Activated naive CD4-positive, alpha-beta T cell treated with anti-CD3 and anti-CD28 coated beads, Interleukin-2, amount 50 U/mL, for 72 hours (primary cell): Measurements from ENCODE around the gene UNC50. TPM values are rescaled to one million over a fixed set of nuclear protein-coding genes. Genes with fewer than 3 reads are reported as not detected.
"Not testable (repeated sequence)": the region's sequence is repeated elsewhere in the genome, so short reads cannot be mapped to it uniquely, and the experiment has no call there.

Source experiments
- ATAC-seq, 2 donors: fragments of 150-1000 bp; cut with Tn5 transposase; 2 replicates each; pipeline ENCODE4 v1.10.0; 2021; ENCODE audit warnings: mild to moderate bottlenecking in 2 of 2, moderate library complexity in 2 of 2
- DNase-seq, 2 donors: peaks; one replicate each; pipeline ENCODE4 v3.0.0; 2021 to 2022; ENCODE audit warnings: low spot score in 2 of 2
- H3K27ac Mint-ChIP-seq, 2 donors: one replicate each; pipeline ENCODE4 v1.8.0; 2022; ENCODE audit warnings: mild to moderate bottlenecking in 2 of 2, mixed read lengths in 2 of 2
- H3K36me3 Mint-ChIP-seq, 2 donors: one replicate each; pipeline ENCODE4 v1.8.0; 2022; ENCODE audit warnings: mixed read lengths in 2 of 2
- H3K9me3 Mint-ChIP-seq, 2 donors: one replicate each; pipeline ENCODE4 v1.8.0; 2022; ENCODE audit warnings: mixed read lengths in 2 of 2
- total RNA-seq, 2 donors: library from RNA; stranded (reverse); gene quantifications; one replicate each; pipeline ENCODE4 v1.2.3, GENCODE V29; 2022

The UNC50 gene
- total RNA-seq, 2 donors from 2014 or later, result 21.6 to 23.8 TPM

DNA sequence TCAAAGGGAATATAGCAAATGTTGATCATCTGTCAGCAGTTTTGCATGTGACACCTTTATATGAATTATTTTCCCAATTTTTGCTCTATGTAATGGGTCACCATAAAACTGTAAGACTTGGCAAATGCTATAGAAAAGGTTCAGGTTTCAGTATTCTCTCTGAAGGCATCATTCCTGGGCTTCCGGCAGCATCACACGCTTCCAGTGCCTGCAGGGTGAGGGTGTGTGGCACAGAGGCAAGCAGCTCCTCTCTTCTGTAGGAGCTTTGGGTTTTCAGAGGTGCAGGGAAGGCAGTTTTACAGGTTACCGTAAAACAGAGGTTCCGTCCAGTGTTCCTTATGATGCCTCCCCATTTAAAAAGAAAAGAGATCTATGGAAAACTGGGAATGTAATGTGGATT is 18.9 kb upstream of the UNC50 start:
- peak overlapping the region; percentile 54 to 95 for H3K27ac Mint-ChIP-seq

DNA sequence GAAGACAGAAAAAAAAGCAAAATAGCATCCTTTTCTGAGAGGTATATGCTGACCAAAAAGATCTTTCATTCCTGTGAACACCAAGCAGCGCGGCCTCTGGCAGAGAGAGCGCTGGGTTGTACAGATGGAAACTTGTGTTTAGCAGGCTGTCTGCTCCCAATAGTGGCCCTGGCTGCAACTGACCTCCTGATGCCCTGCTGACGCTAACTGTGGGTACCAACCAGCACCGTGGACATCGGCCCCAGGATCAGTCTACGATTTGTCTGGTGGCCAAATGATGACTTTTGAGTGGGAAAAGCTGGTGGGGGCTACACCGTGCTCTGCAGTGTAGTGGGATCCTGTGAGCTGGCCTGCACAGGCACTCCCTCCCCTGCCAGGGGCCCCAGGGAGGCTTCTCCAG is 15.8 kb upstream of the UNC50 start:
- ATAC-seq (no peak), DNase-seq (no peak)
- Mint-ChIP-seq H3K27ac (peak overlapping the region in 1 of 2 donors; percentile 88), H3K36me3 (peaks cover 18 to 33% of the 10 kb centered on the region in 2 donors), H3K9me3 (peaks cover 9% of the 10 kb centered on the region in 2 donors)

More for the DNA sequence above, 18.9 kb upstream of the UNC50 start:
- H3K36me3 Mint-ChIP-seq, result peaks cover 12 to 15% of the 10 kb centered on the region in 2 donors
- peaks cover 9% of the 10 kb centered on the region in 2 donors for H3K9me3 Mint-ChIP-seq
- DNase-seq (no peak), ATAC-seq (no peak)

DNA sequence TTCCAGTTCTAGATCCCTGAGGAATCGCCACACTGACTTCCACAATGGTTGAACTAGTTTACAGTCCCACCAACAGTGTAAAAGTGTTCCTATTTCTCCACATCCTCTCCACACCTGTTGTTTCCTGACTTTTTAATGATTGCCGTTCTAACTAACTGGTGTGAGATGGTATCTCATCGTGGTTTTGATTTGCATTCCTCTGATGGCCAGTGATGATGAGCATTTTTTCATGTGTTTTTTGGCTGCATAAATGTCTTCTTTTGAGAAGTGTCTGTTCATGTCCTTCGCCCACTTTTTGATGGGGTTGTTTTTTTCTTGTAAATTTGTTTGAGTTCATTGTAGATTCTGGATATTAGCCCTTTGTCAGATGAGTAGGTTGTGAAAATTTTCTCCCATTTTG is 13.7 kb upstream of the UNC50 start:
- DNase-seq, H3K9me3 Mint-ChIP-seq, H3K27ac Mint-ChIP-seq, ATAC-seq: not testable (repeated sequence)
- H3K36me3 Mint-ChIP-seq, result peaks cover 18 to 33% of the 10 kb centered on the region in 2 donors

DNA sequence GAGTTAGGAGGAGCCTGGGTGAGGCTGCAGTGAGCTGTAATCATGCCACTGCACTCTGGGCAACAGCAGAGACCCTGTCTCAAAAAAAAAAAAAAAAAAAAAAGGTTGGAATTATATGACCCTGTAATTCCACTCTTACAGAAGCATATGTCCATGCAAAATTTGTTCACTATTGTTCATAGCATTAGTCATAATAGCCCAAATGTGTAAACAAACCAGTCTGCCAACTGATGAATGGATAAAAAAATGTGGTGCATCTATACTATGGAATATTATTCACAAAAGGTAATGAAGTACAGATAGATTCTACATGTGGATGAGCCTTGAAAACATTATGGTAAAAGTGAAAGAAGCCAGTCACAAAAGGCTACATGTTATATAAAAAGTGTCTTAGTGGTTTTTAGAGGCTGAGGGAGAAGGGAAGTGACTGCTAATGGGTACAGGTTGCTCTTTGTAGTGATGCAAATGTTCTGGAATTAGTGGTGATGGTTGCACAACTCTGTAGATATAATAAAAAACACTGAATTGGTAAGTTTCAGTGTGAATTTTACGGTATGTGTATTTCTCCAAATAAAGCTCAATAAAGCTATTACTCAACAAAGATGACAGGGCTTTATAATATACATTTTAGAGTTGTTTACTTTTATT is 9.5 kb upstream of the UNC50 start:
- ATAC-seq (peak in 1 of 2 donors; percentile 62), DNase-seq (no peak)
- Mint-ChIP-seq H3K9me3 (peaks cover 1% of the 10 kb centered on the region in 2 donors), H3K36me3 (peaks cover 8 to 23% of the 10 kb centered on the region in 2 donors), H3K27ac (peak overlapping the region; percentile 17 to 38)

DNA sequence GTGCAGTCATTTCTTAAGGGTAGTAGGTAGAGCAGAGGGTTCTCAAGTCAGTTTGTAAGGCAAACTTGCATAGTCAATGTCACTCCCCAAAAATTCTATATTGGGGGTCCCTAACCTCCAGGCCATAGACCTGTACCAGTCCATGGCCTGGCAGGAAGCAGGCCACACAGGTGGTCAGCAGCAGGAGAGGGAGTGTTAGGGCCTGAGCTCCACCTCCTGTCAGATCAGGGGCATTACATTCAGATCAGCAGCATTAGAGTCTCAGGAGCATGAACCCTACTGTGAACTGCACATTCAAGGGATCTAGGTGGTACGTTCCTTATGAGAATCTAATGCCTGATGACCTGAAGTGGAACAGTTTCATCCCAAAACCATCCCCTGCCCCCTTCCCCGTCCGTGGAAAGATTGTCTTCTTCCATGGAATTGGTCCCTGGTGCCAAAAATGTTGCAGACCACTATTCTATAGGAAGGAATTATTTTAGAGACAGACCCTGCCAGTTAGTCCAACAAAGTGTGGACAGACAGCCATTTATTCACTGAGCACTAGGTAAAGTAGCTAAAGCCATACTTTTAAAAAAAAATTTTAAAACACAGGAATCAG is 6.8 kb upstream of the UNC50 start:
- no peaks in the 10 kb centered on the region for H3K9me3 Mint-ChIP-seq
- DNase-seq (no peak), ATAC-seq (peak; percentile 57 to 61)
- H3K36me3 Mint-ChIP-seq, result peaks cover 3 to 10% of the 10 kb centered on the region in 2 donors
- no peak overlapping the region for H3K27ac Mint-ChIP-seq

DNA sequence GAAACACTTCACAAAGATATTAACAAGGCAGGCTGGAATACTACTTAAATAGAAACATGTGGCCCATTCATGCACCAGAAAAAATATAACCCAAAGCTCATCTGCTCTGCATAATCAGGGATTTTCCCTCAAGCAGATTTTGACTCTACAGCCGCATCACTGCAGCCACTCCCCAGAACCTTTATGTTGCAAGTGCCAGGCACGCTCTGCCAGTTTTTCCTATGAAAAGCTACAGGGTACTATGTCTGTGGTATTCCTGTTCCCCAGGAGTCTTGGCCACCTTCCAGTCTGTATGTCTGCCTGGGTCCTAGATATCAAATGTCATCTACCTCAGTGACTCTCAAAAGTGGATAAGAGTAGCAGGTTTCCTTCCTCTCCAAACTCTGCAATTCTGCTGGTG is 3.8 kb upstream of the UNC50 start:
- no peaks in the 10 kb centered on the region for H3K9me3 Mint-ChIP-seq
- H3K27ac Mint-ChIP-seq, result peak overlapping the region; percentile 63 to 95
- no peak for ATAC-seq
- DNase-seq, result no peak
- peaks cover 11 to 24% of the 10 kb centered on the region in 2 donors for H3K36me3 Mint-ChIP-seq

DNA sequence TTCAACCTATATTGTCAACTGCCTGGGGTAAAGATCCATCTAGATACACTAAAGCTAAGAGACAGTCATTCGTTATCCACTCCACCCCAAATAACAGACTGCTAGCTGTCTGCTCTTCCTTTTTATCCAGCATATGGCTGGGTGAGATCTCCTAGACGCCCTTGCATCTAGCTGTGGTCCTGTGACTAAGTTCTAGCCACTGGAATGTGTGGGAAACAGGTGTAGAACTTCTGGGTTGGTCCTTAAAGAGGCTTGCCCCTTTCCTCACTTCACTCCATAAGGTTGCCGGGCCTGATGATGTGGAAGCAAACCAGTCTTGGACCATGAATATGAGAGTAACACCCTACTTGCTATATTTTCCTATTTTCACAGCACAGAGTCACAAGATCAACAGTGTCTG is 3.3 kb upstream of the UNC50 start:
- no peaks in the 10 kb centered on the region for H3K9me3 Mint-ChIP-seq
- DNase-seq, result no peak

DNA sequence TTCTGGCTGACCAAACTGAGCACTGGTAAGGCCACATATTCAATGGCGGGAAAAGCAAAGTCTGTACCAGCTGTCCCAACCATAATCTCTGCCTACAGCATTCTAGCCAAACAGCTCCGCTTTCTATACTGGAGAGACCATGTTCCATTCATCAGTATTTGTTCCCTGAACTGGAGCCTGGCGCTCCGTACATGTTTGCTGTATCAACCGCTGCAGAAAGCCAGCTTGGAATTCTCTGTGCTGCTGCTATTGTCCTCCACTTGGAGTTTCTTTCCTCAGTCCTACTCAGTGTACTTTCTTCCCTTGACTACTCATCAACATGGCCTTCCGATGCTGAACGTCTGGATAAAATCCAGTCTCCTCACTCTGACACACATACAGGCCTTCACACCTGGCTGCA is 2.0 kb upstream of the UNC50 start:
- H3K27ac Mint-ChIP-seq, result peak overlapping the region; percentile 94 to 95
- ATAC-seq (no peak), DNase-seq (no peak)
- no peaks in the 10 kb centered on the region for H3K9me3 Mint-ChIP-seq
- peaks cover 17 to 28% of the 10 kb centered on the region in 2 donors for H3K36me3 Mint-ChIP-seq

More for the DNA sequence above, 3.3 kb upstream of the UNC50 start:
- ATAC-seq, result no peak
- Mint-ChIP-seq H3K36me3 (peaks cover 11 to 28% of the 10 kb centered on the region in 2 donors), H3K27ac (peak overlapping the region in 1 of 2 donors; percentile 95)

DNA sequence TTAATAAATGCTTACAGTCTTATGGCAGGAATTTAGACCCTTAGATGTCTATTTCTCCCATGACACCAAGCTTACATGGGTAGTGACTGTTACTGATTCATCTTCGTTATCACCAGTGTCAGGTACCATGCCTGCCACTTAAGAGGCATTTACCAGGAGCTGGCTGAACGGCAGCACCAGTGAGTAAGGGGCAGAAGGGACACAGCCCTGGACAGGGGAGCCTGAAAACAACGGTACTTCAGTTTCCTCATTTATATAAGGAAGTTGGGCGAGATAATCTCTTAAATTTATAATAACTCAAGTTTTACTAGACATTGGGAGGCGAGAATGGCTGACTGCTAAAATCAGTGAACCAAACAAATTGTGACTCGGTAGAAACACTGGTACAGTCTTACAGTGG is 1.3 kb upstream of the UNC50 start:
- ATAC-seq (no peak), DNase-seq (no peak)
- Mint-ChIP-seq H3K9me3 (no peaks in the 10 kb centered on the region), H3K36me3 (peaks cover 19 to 28% of the 10 kb centered on the region in 2 donors), H3K27ac (peak overlapping the region; percentile 94 to 95)

DNA sequence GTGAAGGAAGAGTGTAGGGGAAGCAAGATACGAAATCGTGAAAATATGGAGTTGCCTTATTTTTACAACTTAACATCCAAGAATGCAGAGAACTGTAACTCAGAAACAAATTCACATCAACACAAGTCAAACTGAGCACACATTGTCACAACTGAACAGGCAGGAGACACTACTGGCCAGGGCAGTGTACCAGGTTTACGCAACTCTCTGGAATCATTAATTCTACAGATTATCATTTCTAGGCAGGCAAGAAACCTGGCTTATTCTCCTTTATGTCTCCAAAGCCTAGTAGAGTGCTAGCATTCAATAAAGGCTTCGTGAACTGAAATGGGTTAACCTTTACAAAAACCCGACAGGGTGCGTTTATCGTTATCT is 661 bp upstream of the UNC50 start:
- peak overlapping the region; percentile 94 to 95 for H3K27ac Mint-ChIP-seq
- DNase-seq (no peak), ATAC-seq (no peak)
- H3K9me3 Mint-ChIP-seq, result no peaks in the 10 kb centered on the region
- peaks cover 19 to 28% of the 10 kb centered on the region in 2 donors for H3K36me3 Mint-ChIP-seq

DNA sequence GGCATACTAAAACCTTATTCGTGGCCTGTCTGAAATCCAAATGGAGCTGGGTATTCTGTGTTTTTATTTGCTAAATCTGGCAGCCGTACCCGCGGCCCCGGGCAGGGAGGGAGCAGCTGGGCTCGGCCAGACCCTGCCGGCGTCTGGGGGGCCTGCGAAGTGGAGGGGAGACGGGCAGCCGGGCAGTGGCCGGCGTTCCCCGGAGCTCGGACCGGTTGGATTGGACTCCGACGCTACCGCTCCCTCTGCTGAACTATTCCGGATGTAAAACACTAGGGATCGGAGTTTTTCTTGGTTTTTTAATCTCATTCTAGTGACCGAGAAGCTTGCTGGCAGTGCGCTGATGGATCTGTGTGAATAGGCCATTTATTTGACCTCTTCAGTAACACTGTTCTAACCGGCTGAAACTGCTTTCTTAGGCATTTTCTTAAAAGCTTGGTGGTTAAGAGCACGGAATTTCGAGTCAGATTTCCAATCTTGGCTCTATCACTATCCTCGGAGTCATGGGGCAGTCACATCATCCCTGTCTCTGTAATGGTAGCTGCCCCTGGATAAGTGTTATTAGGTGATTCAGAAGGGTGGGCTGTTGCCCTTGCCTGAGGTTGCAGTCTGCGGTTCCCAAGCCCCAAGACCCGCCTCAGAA is 694 bp downstream of the UNC50 start:
- H3K9me3 Mint-ChIP-seq, result no peaks in the 10 kb centered on the region
- H3K36me3 Mint-ChIP-seq, result peaks cover 30 to 38% of the 10 kb centered on the region in 2 donors

DNA sequence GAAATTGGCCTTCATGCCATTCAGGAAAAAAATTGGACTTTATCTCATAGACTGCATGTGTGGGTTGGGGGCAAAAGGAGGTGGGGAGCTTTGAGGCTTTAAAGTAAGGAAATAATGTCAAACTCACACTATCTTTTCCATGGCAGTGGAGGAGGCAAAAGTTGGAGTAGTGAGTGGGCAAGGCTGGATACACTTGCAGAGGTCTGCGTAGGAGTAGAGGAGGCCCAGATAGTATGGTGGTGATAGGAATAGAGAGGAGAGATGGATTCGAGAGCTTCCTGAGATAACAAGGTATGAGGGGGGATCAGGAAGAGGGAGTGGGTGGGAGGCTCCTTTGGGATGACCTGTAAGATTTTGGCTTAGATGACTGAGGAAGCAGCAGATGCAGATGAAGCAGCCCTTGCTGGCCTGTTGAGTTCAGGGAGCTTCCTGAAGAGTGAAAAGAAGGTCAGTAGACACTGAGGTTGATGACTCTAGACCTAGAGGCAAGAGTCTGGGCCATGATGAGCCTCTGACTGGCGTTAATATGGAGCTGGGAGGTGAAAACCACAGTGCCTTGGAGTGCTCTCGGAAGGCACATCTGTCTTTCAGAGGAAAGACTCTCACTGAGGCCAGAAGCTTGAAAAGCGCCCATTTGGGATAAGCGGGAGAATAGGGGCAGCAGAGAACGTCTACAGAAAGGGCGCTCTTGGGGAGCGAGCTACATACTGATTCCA is 5.8 kb downstream of the UNC50 start:
- DNase-seq (no peak), ATAC-seq (no peak)
- H3K36me3 Mint-ChIP-seq, result peaks cover 23 to 45% of the 10 kb centered on the region in 2 donors
- H3K27ac Mint-ChIP-seq, result peak overlapping the region; percentile 31 to 70
- H3K9me3 Mint-ChIP-seq, result no peaks in the 10 kb centered on the region

More for the DNA sequence above, 694 bp downstream of the UNC50 start:
- peak; percentile 2 to 3 for ATAC-seq
- DNase-seq, result no peak
- peak overlapping the region; percentile 95 to 96 for H3K27ac Mint-ChIP-seq

DNA sequence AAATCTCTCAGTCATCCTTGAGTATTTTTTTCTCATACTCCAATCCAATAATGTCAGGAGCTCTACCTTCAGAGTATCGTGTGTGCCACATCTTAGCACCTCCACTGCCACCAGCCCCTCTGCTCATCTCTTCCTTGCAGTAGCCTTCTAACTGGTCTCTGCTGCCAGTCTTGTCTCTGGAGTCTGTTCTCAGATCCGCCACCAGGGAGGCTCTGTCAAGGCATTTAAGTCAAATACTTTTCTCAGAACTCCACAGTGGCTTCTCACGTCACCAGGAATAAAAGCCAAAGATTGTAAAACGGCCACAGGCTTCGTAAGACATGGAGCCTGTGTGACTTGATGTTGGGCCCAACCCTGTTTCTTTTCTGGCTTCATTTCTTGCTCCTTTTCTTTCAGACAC is 7.1 kb downstream of the UNC50 start:
- H3K36me3 Mint-ChIP-seq, result peaks cover 15 to 42% of the 10 kb centered on the region in 2 donors
- no peaks in the 10 kb centered on the region for H3K9me3 Mint-ChIP-seq
- no peak for ATAC-seq
- H3K27ac Mint-ChIP-seq, result peak overlapping the region; percentile 21 to 72
- no peak for DNase-seq

DNA sequence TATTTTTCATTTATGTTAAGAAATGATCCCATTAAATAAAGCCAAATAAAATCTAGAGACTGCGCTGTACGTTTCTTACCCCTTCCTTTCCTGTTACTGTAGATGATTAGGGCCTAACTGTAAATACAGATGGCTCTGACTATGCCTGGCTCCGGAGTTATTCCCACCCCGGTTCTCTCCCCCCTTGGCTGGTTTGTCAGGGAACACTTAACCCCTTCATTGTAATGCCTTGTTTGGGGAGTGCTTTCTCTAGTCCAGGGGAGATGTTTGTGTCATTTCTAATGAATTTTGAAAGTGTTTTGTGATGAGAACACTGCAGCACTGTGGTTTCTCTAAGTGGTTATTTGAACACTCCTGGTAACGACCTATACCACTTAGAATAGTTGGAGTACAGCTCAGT is 8.8 kb downstream of the UNC50 start:
- no peaks in the 10 kb centered on the region for H3K9me3 Mint-ChIP-seq
- peak overlapping the region; percentile 75 to 96 for H3K27ac Mint-ChIP-seq
- ATAC-seq (no peak), DNase-seq (no peak)
- H3K36me3 Mint-ChIP-seq, result peaks cover 15 to 34% of the 10 kb centered on the region in 2 donors

DNA sequence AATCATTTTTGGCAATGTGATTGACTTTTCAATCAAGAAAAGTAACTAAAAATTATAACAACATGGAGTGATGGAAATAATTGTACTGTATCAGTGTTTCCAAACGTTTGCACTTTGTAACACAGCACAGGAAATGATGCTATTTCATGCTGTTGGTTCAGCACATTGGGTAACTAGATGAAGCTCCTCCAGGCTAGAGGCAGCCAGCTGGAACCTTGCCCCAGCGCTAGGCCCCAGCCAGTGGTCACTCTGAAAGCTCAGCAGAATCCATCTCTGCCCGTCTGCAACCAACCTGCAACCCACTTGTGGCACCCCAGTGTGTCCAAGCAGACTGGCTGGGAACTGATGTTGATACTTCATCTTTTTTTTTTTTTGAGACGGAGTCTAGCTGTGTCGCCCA is 15.3 kb downstream of the UNC50 start:
- no peak overlapping the region for H3K27ac Mint-ChIP-seq
- ATAC-seq, result no peak
- H3K36me3 Mint-ChIP-seq, result peaks cover 0 to 8% of the 10 kb centered on the region in 2 donors

DNA sequence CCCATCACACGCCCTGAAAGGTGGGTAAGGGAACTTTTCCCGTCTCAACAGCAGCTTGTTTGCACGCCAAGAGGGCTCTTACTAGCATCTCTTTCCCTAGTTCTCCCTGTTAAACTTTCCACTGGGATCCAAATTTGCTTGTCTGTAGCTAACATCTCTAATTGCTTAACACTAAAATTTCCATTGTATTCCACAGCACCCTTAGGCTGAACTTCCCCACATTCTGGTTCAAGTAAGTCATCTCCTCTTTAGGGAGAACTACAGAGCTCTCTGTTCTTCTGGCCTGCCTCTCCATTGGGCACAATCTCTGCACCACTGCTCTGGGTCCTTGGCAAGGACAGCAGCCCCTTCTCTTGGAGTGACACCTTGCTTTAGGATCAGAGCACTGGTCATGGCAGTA is 24.0 kb downstream of the UNC50 start:
- no peak for ATAC-seq
- H3K27ac Mint-ChIP-seq, result peak overlapping the region in 1 of 2 donors; percentile 84

More for the DNA sequence above, 15.3 kb downstream of the UNC50 start:
- DNase-seq, result no peak
- H3K9me3 Mint-ChIP-seq, result no peaks in the 10 kb centered on the region

More for the DNA sequence above, 24.0 kb downstream of the UNC50 start:
- peaks cover 0 to 22% of the 10 kb centered on the region in 2 donors for H3K36me3 Mint-ChIP-seq
- H3K9me3 Mint-ChIP-seq, result no peaks in the 10 kb centered on the region
- DNase-seq, result no peak
